ENCODE measurements around the gene IFFO2. TPM values are rescaled to one million over a fixed set of nuclear protein-coding genes. Genes with fewer than 3 reads are reported as not detected.

IFFO2 gene
- total RNA-seq, 1 donor from 2014 or later: 39.6 TPM

- no peak overlapping the region for H3K4me3 ChIP-seq (ENCODE audit: insufficient read depth, low read depth, low read length)
- H3K4me1 Mint-ChIP-seq (ENCODE audit: low read depth, unreplicated experiment): no peaks in the 10 kb centered on the region
- peaks cover 29% of the 10 kb centered on the region for H3K27me3 Mint-ChIP-seq (ENCODE audit: low read depth, unreplicated experiment)
These were observed 86.5 kb downstream of the IFFO2 start for GRCh38 chr1:18869847-18870594.

GRCh38 chr1:18868801-18869424, 87.6 kb downstream of the IFFO2 start:
- peaks cover 6% of the 10 kb centered on the region for H3K27me3 ChIP-seq (ENCODE audit: insufficient read depth, low read length)
- no peak overlapping the region for H3K27ac ChIP-seq (ENCODE audit: low read depth, low read length)
- H4K20me1 ChIP-seq (ENCODE audit: insufficient read depth, low read length): no peaks in the 10 kb centered on the region
- DNase-seq (ENCODE audit: low read depth) (no peak), FAIRE-seq (no peak)
- H3K36me3 Mint-ChIP-seq (ENCODE audit: low read depth, unreplicated experiment): peaks cover 4% of the 10 kb centered on the region
- no peaks in the 10 kb centered on the region for H3K9me3 Mint-ChIP-seq (ENCODE audit: unreplicated experiment)
- no peak overlapping the region for H2AFZ ChIP-seq (ENCODE audit: low read depth, low read length)
- no peak overlapping the region for H3K4me2 ChIP-seq (ENCODE audit: low read length)
- H3K79me2 ChIP-seq (ENCODE audit: insufficient read depth, low read length): no peaks in the 10 kb centered on the region
- H3K4me1 ChIP-seq (ENCODE audit: insufficient read depth, low read length): no peaks in the 10 kb centered on the region
- H3K4me1 Mint-ChIP-seq (ENCODE audit: low read depth, unreplicated experiment): no peaks in the 10 kb centered on the region
- H3K36me3 ChIP-seq (ENCODE audit: insufficient read depth, low read length): no peaks in the 10 kb centered on the region
- H3K27me3 Mint-ChIP-seq (ENCODE audit: low read depth, unreplicated experiment): peaks cover 36% of the 10 kb centered on the region
- H3K9me3 ChIP-seq (ENCODE audit: insufficient read depth, low read depth, low read length): no peaks in the 10 kb centered on the region
- H3K4me3 Mint-ChIP-seq (ENCODE audit: unreplicated experiment): no peak overlapping the region
- TF ChIP-seq EZH2 (IDR thresholded peaks at IDR 0.05; ENCODE audit: insufficient read depth, low read length): no peak
- no peak for TF ChIP-seq CTCF (IDR thresholded peaks at IDR 0.05; ENCODE audit: insufficient read depth, low read depth, low read length)
- H3K4me3 ChIP-seq (ENCODE audit: insufficient read depth, low read depth, low read length): no peak overlapping the region
- no peak overlapping the region for H3K9ac ChIP-seq (ENCODE audit: low read length)
- H3K27ac Mint-ChIP-seq (ENCODE audit: unreplicated experiment): no peak overlapping the region

More at GRCh38 chr1:18869847-18870594, 86.5 kb downstream of the IFFO2 start:
- H3K36me3 ChIP-seq (ENCODE audit: insufficient read depth, low read length): no peaks in the 10 kb centered on the region
- Mint-ChIP-seq H3K4me3 (ENCODE audit: unreplicated experiment) (no peak overlapping the region), H3K9me3 (ENCODE audit: unreplicated experiment) (no peaks in the 10 kb centered on the region), H3K27ac (ENCODE audit: unreplicated experiment) (no peak overlapping the region), H3K36me3 (ENCODE audit: low read depth, unreplicated experiment) (peaks cover 4% of the 10 kb centered on the region)
- H3K9ac ChIP-seq (ENCODE audit: low read length): no peak overlapping the region
- DNase-seq (ENCODE audit: low read depth) (no peak), FAIRE-seq (no peak)
- no peaks in the 10 kb centered on the region for H3K79me2 ChIP-seq (ENCODE audit: insufficient read depth, low read length)
- no peak for TF ChIP-seq CTCF (IDR thresholded peaks at IDR 0.05; ENCODE audit: insufficient read depth, low read depth, low read length)
- TF ChIP-seq EZH2 (IDR thresholded peaks at IDR 0.05; ENCODE audit: insufficient read depth, low read length): no peak
- H4K20me1 ChIP-seq (ENCODE audit: insufficient read depth, low read length): no peaks in the 10 kb centered on the region
- no peak overlapping the region for H2AFZ ChIP-seq (ENCODE audit: low read depth, low read length)
- no peaks in the 10 kb centered on the region for H3K4me1 ChIP-seq (ENCODE audit: insufficient read depth, low read length)
- peaks cover 6% of the 10 kb centered on the region for H3K27me3 ChIP-seq (ENCODE audit: insufficient read depth, low read length)
- H3K27ac ChIP-seq (ENCODE audit: low read depth, low read length): no peak overlapping the region
- no peak overlapping the region for H3K4me2 ChIP-seq (ENCODE audit: low read length)
- H3K9me3 ChIP-seq (ENCODE audit: insufficient read depth, low read depth, low read length): no peaks in the 10 kb centered on the region

GRCh38 chr1:18868354-18868753, 88.1 kb downstream of the IFFO2 start:
- Mint-ChIP-seq H3K4me1 (ENCODE audit: low read depth, unreplicated experiment) (no peaks in the 10 kb centered on the region), H3K36me3 (ENCODE audit: low read depth, unreplicated experiment) (peaks cover 4% of the 10 kb centered on the region), H3K27me3 (ENCODE audit: low read depth, unreplicated experiment) (peaks cover 36% of the 10 kb centered on the region), H3K4me3 (ENCODE audit: unreplicated experiment) (no peak overlapping the region), H3K9me3 (ENCODE audit: unreplicated experiment) (no peaks in the 10 kb centered on the region), H3K27ac (ENCODE audit: unreplicated experiment) (no peak overlapping the region)
- Histone ChIP-seq H3K27me3 (ENCODE audit: insufficient read depth, low read length) (peaks cover 6% of the 10 kb centered on the region), H2AFZ (ENCODE audit: low read depth, low read length) (no peak overlapping the region), H4K20me1 (ENCODE audit: insufficient read depth, low read length) (no peaks in the 10 kb centered on the region), H3K9me3 (ENCODE audit: insufficient read depth, low read depth, low read length) (no peaks in the 10 kb centered on the region), H3K4me2 (ENCODE audit: low read length) (no peak overlapping the region), H3K27ac (ENCODE audit: low read depth, low read length) (no peak overlapping the region), H3K79me2 (ENCODE audit: insufficient read depth, low read length) (no peaks in the 10 kb centered on the region), H3K4me3 (ENCODE audit: insufficient read depth, low read depth, low read length) (no peak overlapping the region), H3K9ac (ENCODE audit: low read length) (no peak overlapping the region), H3K4me1 (ENCODE audit: insufficient read depth, low read length) (no peaks in the 10 kb centered on the region), H3K36me3 (ENCODE audit: insufficient read depth, low read length) (no peaks in the 10 kb centered on the region)
- no peak for TF ChIP-seq CTCF (IDR thresholded peaks at IDR 0.05; ENCODE audit: insufficient read depth, low read depth, low read length)
- no peak for TF ChIP-seq EZH2 (IDR thresholded peaks at IDR 0.05; ENCODE audit: insufficient read depth, low read length)
- DNase-seq (ENCODE audit: low read depth) (no peak), FAIRE-seq (no peak)

Data from astrocyte (in vitro differentiated cells and primary cell).